Activated CD4-positive, alpha-beta T cell treated with anti-CD3 and anti-CD28 coated beads, Interleukin-2, amount 10 ng/mL, durations not matched to agents 7 days and 5 days (primary cell): ENCODE measurements around the gene ZNF618. TPM values are rescaled to one million over a fixed set of nuclear protein-coding genes. Genes with fewer than 3 reads are reported as not detected.

Experiments
- CTCF ChIA-PET: fragments of 350-600 bp; sonication (Branson Sonifier 250); formaldehyde crosslinking; loops from one replicate; lab custom pipeline; 2021; ENCODE audit warnings: antibody characterized with exemption; lab: Charles Lee
- POLR2A ChIA-PET: fragments of 350-600 bp; sonication (Branson Sonifier 250); formaldehyde crosslinking; loops from one replicate; lab custom pipeline; 2021; ENCODE audit warnings: antibody characterized with exemption; lab: Charles Lee
- DNase-seq: peaks from one replicate; pipeline ENCODE4 v3.0.0-alpha.2; 2020
- H3K27ac Mint-ChIP-seq: one replicate; pipeline ENCODE4 v1.8.0; 2021; ENCODE audit warnings: mild to moderate bottlenecking, moderate library complexity, mixed read lengths
- H3K27me3 Mint-ChIP-seq: one replicate; pipeline ENCODE4 v1.8.0; 2021; ENCODE audit warnings: mixed read lengths
- H3K36me3 Mint-ChIP-seq: one replicate; pipeline ENCODE4 v1.8.0; 2021; ENCODE audit warnings: low read depth, mixed read lengths
- H3K4me1 Mint-ChIP-seq: one replicate; pipeline ENCODE4 v1.8.0; 2021; ENCODE audit warnings: mixed read lengths
- H3K4me3 Mint-ChIP-seq: one replicate; pipeline ENCODE4 v1.8.0; 2021; ENCODE audit warnings: mild to moderate bottlenecking, moderate library complexity, mixed read lengths
- H3K9me3 Mint-ChIP-seq: one replicate; pipeline ENCODE4 v1.8.0; 2021; ENCODE audit warnings: mixed read lengths
- total RNA-seq, 2 experiments: library from RNA; stranded (reverse); gene quantifications; one replicate each; pipeline ENCODE4 v1.2.3, GENCODE V29; 2021

Gene ZNF618
- total RNA-seq, 2 experiments from 2014 or later = 0.21 to 0.27 TPM

DNA sequence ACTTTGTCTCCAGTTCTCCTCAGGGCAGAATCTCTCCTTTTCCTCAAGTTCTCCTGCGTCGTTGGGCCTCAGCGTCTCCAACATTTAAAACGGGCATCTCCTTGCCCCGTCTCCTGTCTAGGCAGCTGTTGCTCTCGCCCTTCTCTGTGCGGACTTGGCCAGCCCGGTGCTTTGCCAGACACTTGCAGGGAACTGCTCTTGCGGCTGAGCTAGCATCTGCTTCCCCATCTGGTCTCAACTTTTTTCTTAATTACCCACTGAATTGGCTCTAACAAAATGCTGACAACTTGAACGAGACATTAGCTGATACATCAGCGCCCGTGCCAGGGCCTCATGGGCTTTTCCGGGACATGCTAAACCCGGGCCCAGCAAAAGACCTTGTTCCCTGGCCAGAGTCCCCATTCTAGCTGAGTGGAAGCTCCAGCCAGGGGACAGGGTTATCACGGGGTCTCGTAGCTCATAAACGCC, 25.1 kb downstream of the ZNF618 start:
- Mint-ChIP-seq H3K4me3 (no peak overlapping the region), H3K9me3 (peaks cover 5% of the 10 kb centered on the region), H3K27me3 (peaks cover 18% of the 10 kb centered on the region), H3K4me1 (no peaks in the 10 kb centered on the region), H3K36me3 (no peaks in the 10 kb centered on the region), H3K27ac (no peak overlapping the region)
- ChIA-PET POLR2A (no interaction called here), CTCF (interaction anchor here (0.8 kb wide), 1 partner anchor 33 kb away, joined by 3 read pairs; no protein-coding TSS in a partner anchor)
- no peak for DNase-seq

DNA sequence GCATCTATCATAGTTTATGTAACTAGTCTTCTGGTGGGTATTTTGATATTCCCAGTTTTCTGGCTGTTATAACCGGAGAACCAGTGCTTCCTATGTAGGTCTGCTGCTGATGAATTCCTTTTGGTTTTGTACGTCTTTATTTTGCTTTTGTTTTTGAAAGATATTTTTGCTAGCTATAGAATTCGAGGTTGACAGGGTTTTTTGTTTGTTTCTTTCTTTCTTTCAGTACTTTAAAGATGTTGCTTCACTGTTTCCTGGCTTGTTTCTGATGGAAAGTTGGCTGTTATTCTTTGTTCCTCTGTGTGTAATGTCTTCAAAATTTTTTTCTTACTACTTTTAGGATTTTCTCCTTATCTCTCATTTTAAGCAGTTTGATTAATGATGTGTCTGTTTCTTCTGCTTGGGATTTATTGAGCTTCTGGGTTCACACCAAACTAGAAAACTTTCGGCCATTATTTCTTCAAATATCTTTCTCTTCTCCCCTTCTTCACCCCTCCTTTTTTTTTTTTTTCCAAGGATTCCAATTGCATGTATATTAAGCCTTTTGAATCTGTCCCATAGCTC, 27.5 kb downstream of the ZNF618 start:
- H3K27me3 Mint-ChIP-seq = peaks cover 16% of the 10 kb centered on the region
- H3K4me3 Mint-ChIP-seq = no peak overlapping the region
- no peaks in the 10 kb centered on the region for H3K4me1 Mint-ChIP-seq
- DNase-seq = no peak
- peaks cover 5% of the 10 kb centered on the region for H3K9me3 Mint-ChIP-seq
- no peaks in the 10 kb centered on the region for H3K36me3 Mint-ChIP-seq
- CTCF ChIA-PET = interaction anchor here (0.6 kb wide), 1 partner anchor 1117 kb away, joined by 3 read pairs; no protein-coding TSS in a partner anchor
- H3K27ac Mint-ChIP-seq = no peak overlapping the region
- POLR2A ChIA-PET = no interaction called here

DNA sequence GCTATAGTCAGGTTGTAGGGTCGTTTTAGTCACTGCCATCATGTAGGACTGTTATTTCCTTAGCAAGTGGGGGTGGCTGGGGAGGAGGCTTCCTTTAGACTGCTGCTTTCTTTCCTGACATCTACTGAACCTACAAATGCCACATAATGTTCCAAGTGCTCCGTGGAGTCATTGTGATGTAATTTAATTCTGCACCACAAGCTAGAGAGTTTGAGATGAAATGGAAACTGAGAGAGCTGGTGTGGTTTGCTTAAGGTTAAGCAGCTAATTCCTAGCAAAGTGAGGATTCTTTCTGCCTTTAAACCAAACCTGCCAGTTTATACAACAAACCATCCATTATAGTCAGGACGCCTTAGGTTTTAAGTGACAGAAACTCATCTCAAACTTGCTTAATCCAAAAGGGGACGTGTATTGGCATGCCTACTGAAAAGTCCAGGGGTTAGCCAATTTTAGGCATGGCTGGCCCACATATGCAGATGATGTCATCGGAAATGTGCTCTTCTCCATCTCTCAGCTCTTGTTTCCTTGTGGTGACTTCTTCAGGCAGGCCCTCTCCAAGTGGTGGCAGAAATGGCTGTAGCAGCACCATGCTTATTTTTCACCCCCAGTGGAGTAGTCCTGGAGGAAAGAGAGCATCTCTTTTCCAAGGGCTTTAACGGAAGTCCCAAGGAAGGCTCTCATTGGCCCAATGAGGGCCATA, 30.5 kb downstream of the ZNF618 start:
- H3K4me1 Mint-ChIP-seq = no peaks in the 10 kb centered on the region
- H3K36me3 Mint-ChIP-seq = no peaks in the 10 kb centered on the region
- CTCF ChIA-PET = no interaction called here

DNA sequence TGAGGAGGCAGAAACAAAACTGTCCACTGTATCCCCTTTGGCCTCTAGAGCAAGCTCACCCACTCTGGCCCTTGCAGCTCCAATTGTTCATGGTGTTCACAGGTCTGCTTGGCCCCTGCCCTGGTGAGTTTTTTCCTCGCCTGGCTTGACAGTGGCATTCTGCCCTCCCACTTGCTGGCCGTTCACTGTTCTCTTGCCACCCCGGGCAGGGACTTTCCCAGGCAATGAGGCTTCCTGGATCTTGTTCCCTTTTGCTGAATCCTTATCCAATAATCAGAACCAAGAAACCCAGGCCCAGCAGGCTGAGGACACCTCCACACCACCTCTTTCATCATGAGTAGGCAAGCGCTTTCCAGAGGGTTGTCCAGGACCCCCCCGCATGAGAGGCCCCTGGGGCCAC, 31.2 kb downstream of the ZNF618 start:
- peaks cover 16% of the 10 kb centered on the region for H3K27me3 Mint-ChIP-seq

More for the DNA sequence above, 30.5 kb downstream of the ZNF618 start:
- H3K9me3 Mint-ChIP-seq = peaks cover 5% of the 10 kb centered on the region
- H3K27me3 Mint-ChIP-seq = peaks cover 16% of the 10 kb centered on the region
- DNase-seq = no peak
- H3K27ac Mint-ChIP-seq = no peak overlapping the region
- POLR2A ChIA-PET = no interaction called here
- H3K4me3 Mint-ChIP-seq = no peak overlapping the region

DNA sequence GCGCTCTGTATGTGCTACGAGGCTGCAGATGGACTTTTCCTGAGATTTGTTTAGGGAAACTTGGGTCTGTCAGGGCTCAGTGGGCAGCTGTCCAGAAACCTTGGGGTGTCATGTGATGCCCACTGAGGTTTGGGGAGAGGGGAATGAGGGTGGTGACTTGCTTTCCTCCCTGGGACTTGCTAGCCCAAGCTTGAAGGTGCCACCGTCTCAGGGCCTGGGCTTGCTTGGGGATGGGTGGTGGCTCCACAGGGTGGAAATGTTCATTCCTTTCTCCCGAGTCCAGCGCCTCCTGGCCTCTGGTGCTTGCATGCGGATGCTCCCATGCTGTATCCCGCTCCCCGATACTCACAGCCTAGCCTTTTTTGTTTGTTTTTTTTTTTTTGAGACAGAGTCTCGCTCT, 33.3 kb downstream of the ZNF618 start:
- CTCF ChIA-PET = no interaction called here
- Mint-ChIP-seq H3K27ac (no peak overlapping the region), H3K36me3 (no peaks in the 10 kb centered on the region), H3K4me1 (no peaks in the 10 kb centered on the region), H3K27me3 (peaks cover 4% of the 10 kb centered on the region), H3K9me3 (peaks cover 2% of the 10 kb centered on the region), H3K4me3 (no peak overlapping the region)
- POLR2A ChIA-PET = no interaction called here
- DNase-seq = no peak

More for the DNA sequence above, 31.2 kb downstream of the ZNF618 start:
- ChIA-PET POLR2A (no interaction called here), CTCF (no interaction called here)
- DNase-seq = no peak
- Mint-ChIP-seq H3K27ac (no peak overlapping the region), H3K4me1 (no peaks in the 10 kb centered on the region), H3K36me3 (no peaks in the 10 kb centered on the region), H3K4me3 (no peak overlapping the region), H3K9me3 (peaks cover 5% of the 10 kb centered on the region)

DNA sequence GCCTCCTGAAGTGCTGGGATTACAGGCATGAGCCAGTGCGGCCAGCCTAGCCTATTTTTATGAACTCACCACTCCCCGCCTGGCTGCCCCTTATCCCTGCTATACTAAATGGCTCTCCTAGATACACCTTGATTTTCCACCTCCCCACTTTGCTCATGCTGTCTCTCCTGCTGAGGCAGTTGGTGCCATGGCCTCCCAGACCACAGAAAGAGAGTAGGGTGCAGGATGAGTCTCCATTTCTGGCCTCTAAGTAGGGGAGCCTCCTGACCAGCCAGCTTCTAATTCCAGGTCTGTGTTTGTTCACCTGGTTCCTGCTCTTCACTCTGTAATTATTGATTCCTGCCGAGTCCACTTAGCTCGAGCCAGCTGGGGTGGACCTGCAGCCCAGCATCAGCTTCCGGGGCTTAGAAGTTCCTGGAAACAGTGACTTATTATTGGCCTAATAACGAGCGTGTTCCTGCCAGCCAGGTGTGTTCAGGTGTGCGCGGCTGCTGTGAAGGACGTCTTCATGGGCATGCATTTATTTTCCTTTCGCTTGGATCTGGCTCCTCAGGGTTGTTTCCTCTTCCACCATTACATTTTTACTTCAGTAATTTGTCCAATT, 34.0 kb downstream of the ZNF618 start:
- H3K27me3 Mint-ChIP-seq = peaks cover 4% of the 10 kb centered on the region
- H3K36me3 Mint-ChIP-seq = no peaks in the 10 kb centered on the region
- H3K4me3 Mint-ChIP-seq = no peak overlapping the region
- H3K9me3 Mint-ChIP-seq = no peaks in the 10 kb centered on the region
- no peaks in the 10 kb centered on the region for H3K4me1 Mint-ChIP-seq
- CTCF ChIA-PET = no interaction called here
- POLR2A ChIA-PET = no interaction called here
- H3K27ac Mint-ChIP-seq = no peak overlapping the region
- DNase-seq = no peak

DNA sequence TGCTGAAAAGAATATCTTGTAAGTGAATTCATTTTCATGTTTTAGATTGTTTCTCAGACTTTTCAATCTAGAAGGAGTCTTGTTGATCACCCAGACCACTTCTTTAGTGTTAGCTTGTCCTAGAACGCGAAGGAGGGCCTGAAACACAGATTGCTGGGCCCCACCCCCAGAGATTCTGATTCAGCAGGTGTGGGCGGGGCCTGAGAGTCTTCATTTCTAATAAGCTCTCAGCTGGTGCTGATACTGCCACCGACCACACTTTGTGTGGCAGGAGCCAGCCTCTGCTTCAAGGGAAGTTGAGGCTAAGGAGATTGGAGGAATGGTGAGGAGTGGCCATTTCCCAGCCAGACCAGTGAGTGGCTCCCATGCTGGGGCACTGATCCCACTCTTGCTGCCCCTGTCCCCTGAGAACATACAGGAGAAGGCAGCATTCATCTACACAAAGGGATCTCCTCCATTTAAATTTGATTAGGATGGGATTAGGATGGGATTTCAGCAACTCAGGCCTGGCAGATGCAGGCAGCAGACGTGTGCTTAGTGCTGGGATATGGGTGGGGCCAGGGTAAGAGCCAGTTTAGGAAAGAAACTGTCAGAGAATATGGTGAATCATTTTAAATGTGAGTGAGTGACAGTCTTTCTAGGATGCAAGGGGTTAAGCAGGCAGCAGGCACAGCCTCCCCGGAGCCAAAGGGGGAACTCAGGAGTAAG, 35.9 kb downstream of the ZNF618 start:
- ChIA-PET POLR2A (no interaction called here), CTCF (interaction anchor here (1.0 kb wide), 1 partner anchor 14 kb away, joined by 7 read pairs; no protein-coding TSS in a partner anchor)
- no peak for DNase-seq

DNA sequence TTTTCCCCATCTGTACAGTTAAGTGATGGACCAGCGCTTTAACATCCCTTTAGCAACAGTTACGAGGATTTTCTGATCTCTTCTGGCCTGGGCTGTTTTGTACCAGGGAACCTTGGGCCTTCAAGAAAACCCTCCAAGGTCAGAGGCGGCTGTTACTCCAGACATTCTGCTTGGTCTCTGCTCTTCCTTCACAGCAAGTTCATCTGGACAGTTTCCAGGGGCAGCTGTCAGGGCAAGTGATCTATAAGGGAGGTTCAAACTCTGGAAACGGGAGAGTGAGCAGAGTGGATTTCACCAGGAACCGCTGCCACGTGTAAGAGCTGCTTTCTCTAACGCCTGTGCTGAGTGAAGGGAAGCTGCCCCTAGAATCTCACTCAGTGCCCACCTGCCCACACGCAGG, 36.7 kb downstream of the ZNF618 start:
- Mint-ChIP-seq H3K27me3 (no peaks in the 10 kb centered on the region), H3K4me1 (no peaks in the 10 kb centered on the region), H3K27ac (no peak overlapping the region), H3K4me3 (no peak overlapping the region), H3K36me3 (no peaks in the 10 kb centered on the region), H3K9me3 (no peaks in the 10 kb centered on the region)
- no peak for DNase-seq
- ChIA-PET POLR2A (no interaction called here), CTCF (interaction anchor here (0.7 kb wide), 1 partner anchor 25 kb away, joined by 3 read pairs; no protein-coding TSS in a partner anchor)

More for the DNA sequence above, 35.9 kb downstream of the ZNF618 start:
- Mint-ChIP-seq H3K27ac (no peak overlapping the region), H3K36me3 (no peaks in the 10 kb centered on the region), H3K4me3 (no peak overlapping the region), H3K4me1 (no peaks in the 10 kb centered on the region), H3K27me3 (no peaks in the 10 kb centered on the region), H3K9me3 (no peaks in the 10 kb centered on the region)

DNA sequence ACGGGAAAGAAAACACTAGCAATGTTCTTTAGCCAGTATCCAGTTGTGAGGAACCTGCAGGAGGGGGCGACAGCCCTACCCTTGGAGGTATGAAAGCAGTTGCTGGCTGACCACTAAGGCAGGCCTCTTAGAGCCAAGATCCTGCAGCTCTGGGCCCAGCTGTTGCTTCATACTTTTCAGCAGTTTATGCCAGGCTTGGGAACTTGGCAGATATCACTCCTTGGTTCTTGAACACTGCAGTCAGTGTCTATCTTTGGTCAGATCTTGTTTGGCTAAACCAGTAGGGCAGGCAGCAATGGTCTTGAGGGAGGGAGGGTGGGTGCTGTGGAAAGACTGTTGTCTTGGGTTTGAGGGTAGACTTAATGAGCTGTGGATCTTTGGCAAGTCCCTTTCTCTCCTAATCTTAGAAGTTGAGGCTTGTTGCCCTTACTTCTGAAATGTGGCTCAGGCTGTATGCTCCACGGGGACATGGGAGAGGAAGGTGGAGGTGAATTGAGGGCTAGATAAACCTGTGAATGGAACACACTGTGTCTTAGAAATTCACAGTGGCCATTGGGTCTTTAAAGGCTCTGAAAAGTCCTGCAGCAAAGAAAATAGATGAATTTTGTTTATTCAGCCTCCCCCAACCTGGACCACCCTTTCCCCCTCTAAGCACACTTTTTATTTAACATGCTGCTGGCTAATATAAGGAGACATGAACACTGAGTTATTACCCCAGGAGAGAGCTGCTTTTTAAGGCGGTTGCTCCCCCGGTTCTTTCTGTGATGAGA, 37.5 kb downstream of the ZNF618 start:
- CTCF ChIA-PET = interaction anchor here (0.7 kb wide), 1 partner anchor 26 kb away, joined by 3 read pairs; no protein-coding TSS in a partner anchor
- no peak for DNase-seq

DNA sequence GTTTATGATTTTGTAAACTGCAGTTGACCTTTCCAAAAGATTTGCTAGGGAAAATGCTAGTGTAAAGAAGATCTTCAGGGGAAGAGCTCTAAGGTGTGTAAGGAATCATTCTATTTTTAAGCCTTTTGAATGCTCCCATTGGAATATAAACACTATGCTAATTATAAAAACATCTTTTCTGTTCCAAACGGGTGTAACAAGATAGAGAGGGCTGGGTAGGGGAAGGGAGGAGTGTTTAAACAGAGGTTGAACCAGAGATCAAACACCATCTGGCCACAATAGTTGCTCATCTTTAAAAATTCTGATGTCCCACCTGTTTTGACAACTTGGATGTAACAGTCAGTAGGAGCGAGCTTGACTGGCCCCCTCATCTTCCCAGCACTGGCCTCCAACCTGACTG, 38.4 kb downstream of the ZNF618 start:
- no peak overlapping the region for H3K4me3 Mint-ChIP-seq
- H3K27ac Mint-ChIP-seq = no peak overlapping the region
- H3K4me1 Mint-ChIP-seq = no peaks in the 10 kb centered on the region
- no peaks in the 10 kb centered on the region for H3K36me3 Mint-ChIP-seq
- CTCF ChIA-PET = no interaction called here
- DNase-seq = no peak
- POLR2A ChIA-PET = no interaction called here
- H3K27me3 Mint-ChIP-seq = no peaks in the 10 kb centered on the region
- H3K9me3 Mint-ChIP-seq = no peaks in the 10 kb centered on the region

More for the DNA sequence above, 37.5 kb downstream of the ZNF618 start:
- no peaks in the 10 kb centered on the region for H3K36me3 Mint-ChIP-seq
- POLR2A ChIA-PET = no interaction called here
- H3K9me3 Mint-ChIP-seq = no peaks in the 10 kb centered on the region
- H3K27ac Mint-ChIP-seq = no peak overlapping the region
- H3K4me1 Mint-ChIP-seq = no peaks in the 10 kb centered on the region
- H3K27me3 Mint-ChIP-seq = no peaks in the 10 kb centered on the region
- H3K4me3 Mint-ChIP-seq = no peak overlapping the region

DNA sequence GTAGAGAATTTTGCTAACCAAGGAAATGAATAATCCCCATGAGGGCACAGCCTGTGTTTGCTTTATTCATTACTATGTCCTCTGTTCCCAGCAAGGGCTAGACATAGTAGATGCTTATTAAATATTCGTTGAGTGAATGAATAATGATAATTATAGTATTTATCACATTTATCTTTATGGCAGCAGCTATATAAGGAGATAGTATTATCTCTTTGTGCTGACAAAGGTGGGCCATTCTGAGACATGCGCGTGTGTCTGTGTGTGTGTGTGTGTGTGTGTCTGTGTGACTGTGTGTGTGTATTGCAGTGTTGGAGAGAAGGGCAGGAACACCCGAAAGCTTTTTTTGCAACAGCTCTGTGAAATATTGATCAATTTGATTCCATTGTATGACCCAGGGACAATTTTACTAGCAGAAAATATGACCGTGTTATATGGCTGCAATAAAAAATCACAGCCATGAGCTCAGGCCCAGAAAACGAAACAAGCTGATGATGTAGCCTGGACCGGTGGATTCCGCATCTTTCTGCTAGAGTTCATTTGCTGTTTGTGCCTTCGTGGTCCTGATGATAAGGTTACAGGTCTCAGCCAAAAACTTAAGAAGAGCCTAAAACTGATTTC, 39.8 kb downstream of the ZNF618 start:
- H3K27ac Mint-ChIP-seq = no peak overlapping the region
- no peaks in the 10 kb centered on the region for H3K4me1 Mint-ChIP-seq
- no peak for DNase-seq
- H3K9me3 Mint-ChIP-seq = no peaks in the 10 kb centered on the region
- H3K4me3 Mint-ChIP-seq = no peak overlapping the region
- ChIA-PET POLR2A (no interaction called here), CTCF (interaction anchor here (0.6 kb wide), 1 partner anchor 993 kb away, joined by 3 read pairs; no protein-coding TSS in a partner anchor)
- H3K27me3 Mint-ChIP-seq = no peaks in the 10 kb centered on the region
- no peaks in the 10 kb centered on the region for H3K36me3 Mint-ChIP-seq

DNA sequence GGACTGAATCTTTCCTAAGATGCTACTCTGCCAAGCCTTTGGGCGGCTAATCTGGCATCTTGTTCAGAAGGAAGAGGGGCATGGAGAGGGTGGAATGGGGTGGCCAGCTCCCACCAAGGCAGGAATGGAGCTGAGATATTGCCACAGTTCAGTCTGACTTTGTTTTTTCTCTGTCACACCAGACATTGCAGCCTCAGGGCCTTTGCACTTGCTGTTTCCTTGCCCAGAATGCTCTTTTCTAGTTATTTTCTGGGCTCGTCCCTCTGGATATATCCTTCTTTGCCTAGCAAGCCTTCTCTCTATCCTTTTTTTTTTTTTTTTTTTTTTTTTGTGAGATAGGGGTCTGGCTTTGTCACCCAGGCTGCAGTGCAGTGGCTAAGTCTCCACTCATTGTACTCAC, 40.8 kb downstream of the ZNF618 start:
- no peak overlapping the region for H3K27ac Mint-ChIP-seq
- H3K36me3 Mint-ChIP-seq = no peaks in the 10 kb centered on the region
- ChIA-PET CTCF (no interaction called here), POLR2A (no interaction called here)
- H3K27me3 Mint-ChIP-seq = no peaks in the 10 kb centered on the region
- no peaks in the 10 kb centered on the region for H3K9me3 Mint-ChIP-seq
- no peaks in the 10 kb centered on the region for H3K4me1 Mint-ChIP-seq
- no peak overlapping the region for H3K4me3 Mint-ChIP-seq
- DNase-seq = no peak
